ENCODE data around the gene EWSR1.

The EWSR1 gene

GRCh38 chr22:29320546-29320945, 52.5 kb downstream of the EWSR1 start:
- DNase-seq = no peak

GRCh38 chr22:29323641-29324040, 55.6 kb downstream of the EWSR1 start:
- no peak for DNase-seq

- no peak for DNase-seq
Observed at GRCh38 chr22:29325356-29325755, 57.3 kb downstream of the EWSR1 start.

GRCh38 chr22:29325785-29326315, 57.8 kb downstream of the EWSR1 start:
- DNase-seq = peak; percentile 36

- DNase-seq = peak; percentile 17
Observed at GRCh38 chr22:29326481-29326880, 58.4 kb downstream of the EWSR1 start.

- DNase-seq = peak; percentile 18
Observed at GRCh38 chr22:29327089-29327764, 59.2 kb downstream of the EWSR1 start.

GRCh38 chr22:29328055-29328454, 60.0 kb downstream of the EWSR1 start:
- DNase-seq = no peak

GRCh38 chr22:29328566-29329500, 60.8 kb downstream of the EWSR1 start:
- DNase-seq = peak; percentile 74

- no peak for DNase-seq
Observed at GRCh38 chr22:29329581-29329980, 61.5 kb downstream of the EWSR1 start.

- peak; percentile 18 for DNase-seq
Observed at GRCh38 chr22:29330291-29330690, 62.2 kb downstream of the EWSR1 start.

GRCh38 chr22:29330753-29331152, 62.7 kb downstream of the EWSR1 start:
- peak; percentile 48 for DNase-seq

- peak; percentile 14 for DNase-seq
Observed at GRCh38 chr22:29331213-29331612, 63.1 kb downstream of the EWSR1 start.

GRCh38 chr22:29331658-29332300, 63.7 kb downstream of the EWSR1 start:
- peak; percentile 21 for DNase-seq

GRCh38 chr22:29332886-29333496, 64.9 kb downstream of the EWSR1 start:
- DNase-seq = peak; percentile 14

GRCh38 chr22:29334148-29334547, 66.1 kb downstream of the EWSR1 start:
- peak; percentile 13 for DNase-seq

GRCh38 chr22:29334696-29335344, 66.8 kb downstream of the EWSR1 start:
- DNase-seq = peak; percentile 22

GRCh38 chr22:29335656-29336055, 67.6 kb downstream of the EWSR1 start:
- DNase-seq = no peak

- no peak for DNase-seq
Observed at GRCh38 chr22:29336751-29337490, 68.9 kb downstream of the EWSR1 start.

GRCh38 chr22:29337631-29338284, 69.7 kb downstream of the EWSR1 start:
- no peak for DNase-seq

- no peak for DNase-seq
Observed at GRCh38 chr22:29338398-29338797, 70.3 kb downstream of the EWSR1 start.
